COR-L47 (cell line): ENCODE measurements around the gene PDE4DIP.
"Not testable (repeated sequence)": the region's sequence is repeated elsewhere in the genome, so short reads cannot be mapped to it uniquely, and the experiment has no call there.

ENCODE experiments used
- DNase-seq: peaks from one replicate; lab custom pipeline; 2025; lab: John Stamatoyannopoulos, UW

The PDE4DIP gene

DNA sequence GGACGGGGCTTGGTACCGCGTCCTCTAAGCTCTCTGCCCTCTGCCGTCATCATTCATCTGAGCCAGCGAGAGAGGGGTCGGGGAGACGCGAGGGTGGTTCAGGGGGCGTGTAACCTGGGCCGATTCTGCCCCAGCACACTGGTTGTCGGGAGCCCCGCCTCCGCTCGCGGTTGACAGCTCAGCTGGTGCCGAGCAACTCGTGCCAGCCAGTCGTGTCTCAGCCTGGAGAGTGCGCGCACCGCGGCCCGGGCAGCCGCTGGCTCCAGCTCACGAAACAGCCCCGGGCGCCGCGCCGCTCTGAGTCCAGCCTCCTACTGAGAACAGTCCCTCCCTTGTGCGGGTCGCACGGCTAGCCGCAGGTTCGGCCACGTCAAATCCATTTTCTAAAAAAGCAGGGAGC, at the start of gene PDE4DIP:
TSS of gene PDE4DIP (plus strand) at position 209 of the 400 bp plus-strand sequence. CDS start 347 bp downstream, outside the sequence.
- DNase-seq, result not testable (repeated sequence)

DNA sequence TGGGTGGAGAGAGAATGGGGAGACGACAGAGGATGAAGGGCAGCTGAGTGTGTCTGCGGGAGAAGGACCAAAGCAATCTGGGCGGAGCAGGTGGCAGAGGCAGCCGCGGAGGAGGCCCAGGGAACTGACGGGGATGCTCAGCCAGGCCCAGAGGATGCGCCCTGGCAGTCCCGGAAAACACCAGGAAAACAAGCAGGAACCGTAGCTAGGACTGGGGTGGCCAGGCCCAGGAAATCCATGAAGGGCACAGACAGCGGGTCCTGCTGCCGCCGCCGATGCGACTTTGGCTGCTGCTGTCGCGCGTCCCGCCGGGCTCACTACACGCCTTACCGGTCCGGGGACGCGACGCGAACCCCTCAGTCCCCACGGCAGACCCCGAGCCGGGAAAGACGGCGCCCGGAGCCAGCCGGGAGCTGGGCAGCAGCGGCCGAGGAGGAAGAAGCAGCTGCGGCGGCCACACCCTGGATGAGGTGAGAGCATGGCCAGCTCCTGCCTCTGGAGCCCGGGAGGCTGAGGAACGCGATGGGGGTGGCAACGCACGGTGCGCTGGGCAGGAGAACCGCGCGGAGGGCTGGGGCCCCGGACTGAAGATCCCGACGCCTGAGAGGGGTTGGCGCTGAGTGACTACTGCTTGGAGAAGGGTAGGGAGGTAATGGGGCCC, 35.8 kb upstream of the PDE4DIP start:
- DNase-seq, result not testable (repeated sequence)

- DNase-seq, result not testable (repeated sequence)
Observed at GRCh38 chr1:148808929-148809283, 35.3 kb upstream of the PDE4DIP start.

- DNase-seq, result not testable (repeated sequence)
Observed at GRCh38 chr1:148822180-148822579, 22.0 kb upstream of the PDE4DIP start.

GRCh38 chr1:148823822-148824221, 20.4 kb upstream of the PDE4DIP start:
- DNase-seq, result not testable (repeated sequence)

DNA sequence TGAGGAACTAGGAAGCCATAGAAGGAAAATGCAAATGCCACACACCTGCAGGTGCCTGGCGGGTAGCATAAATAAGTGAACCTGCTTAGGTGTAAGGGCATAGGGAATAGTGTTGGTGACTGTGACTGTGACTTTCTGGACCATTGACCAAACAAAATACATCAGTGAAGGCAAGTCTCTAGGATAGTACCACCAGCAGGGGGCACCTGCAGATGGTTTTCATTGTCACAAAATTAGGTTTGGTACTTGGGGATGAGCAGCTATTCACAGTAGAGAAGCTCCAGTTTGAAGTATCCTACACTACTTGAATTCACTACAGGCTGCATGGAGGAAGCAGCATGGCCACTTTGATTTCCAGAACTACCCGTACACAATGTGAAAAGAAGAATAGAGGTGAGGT, 19.2 kb upstream of the PDE4DIP start:
- not testable (repeated sequence) for DNase-seq

DNA sequence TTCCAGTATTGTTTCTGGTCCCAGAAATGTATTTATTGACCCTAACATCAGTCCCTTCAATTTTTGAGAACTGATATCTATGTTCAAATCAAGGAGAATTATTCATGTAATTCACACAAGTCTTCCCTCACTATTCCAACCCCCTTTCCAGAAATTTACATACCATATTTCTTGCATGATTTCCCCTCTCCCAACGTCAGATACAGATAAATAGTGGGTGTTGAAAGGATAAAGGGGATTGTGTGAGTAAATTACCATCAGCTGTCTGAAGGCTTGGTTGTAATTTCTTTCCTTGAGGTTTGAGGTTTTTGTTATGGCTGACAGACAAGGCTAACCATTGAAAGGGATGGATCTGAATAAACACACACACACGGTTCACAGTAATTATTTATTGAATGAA, 15.7 kb upstream of the PDE4DIP start:
- DNase-seq, result not testable (repeated sequence)

DNA sequence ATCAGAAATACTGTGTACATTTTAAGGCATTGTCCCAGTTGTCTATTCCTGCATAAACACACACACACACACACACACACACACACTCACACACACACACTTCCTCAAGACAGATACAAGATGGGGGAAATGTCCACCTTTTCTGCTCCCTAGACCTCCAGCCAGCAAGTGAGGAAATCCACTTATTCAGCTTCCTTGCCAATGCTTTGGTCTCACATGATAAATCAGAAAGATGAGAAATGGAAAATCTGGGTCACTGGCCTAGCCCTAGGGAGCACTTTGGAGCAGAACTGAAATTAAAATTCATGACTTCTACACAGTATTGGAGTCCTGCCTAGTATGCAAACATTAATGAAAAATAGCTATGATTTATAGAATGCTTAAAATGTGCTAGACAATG, 15.3 kb upstream of the PDE4DIP start:
- not testable (repeated sequence) for DNase-seq

- DNase-seq, result not testable (repeated sequence)
Observed at GRCh38 chr1:148829365-148829764, 14.9 kb upstream of the PDE4DIP start.

GRCh38 chr1:148841262-148841661, 3.0 kb upstream of the PDE4DIP start:
- not testable (repeated sequence) for DNase-seq

DNA sequence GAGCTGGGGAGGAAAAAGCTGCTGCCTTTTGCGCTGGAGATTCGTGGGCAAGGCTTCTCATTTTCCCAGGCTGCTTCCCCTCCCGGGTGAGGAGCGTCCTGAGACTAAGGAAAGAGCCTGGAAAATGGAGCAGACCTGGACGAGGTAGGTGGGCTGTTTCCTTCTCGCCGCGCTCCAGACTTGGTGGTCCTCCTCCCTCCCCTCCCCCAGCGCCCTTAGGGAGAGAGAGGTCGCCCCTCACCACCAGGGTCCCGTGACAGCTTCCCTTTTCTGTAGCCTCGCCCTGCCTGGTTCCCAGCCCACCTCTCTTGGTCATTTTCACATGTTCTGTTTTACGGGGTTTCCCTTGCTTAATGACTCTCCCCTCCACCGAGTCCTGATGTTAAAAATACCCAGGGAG, 423 bp downstream of the PDE4DIP start:
- not testable (repeated sequence) for DNase-seq

DNA sequence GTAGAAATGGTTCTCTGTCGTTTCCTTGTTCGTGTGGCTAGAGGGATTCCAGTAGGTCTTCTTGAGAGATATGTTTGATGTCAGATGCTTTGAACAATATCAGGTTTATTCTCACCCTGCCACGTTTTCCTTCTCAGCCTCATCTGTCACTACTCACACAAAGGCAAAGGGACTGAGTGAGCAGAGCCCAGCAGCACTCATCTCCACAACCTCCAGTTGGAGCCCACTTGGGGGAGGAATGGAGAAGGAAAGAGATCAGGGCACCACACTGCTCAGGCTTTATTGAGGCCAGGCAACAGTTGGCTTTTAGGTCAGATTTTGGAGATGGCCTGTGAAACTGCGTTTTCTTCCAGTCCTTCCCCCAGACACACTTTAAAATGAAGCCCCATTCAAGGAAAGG, 840 bp downstream of the PDE4DIP start:
- DNase-seq, result not testable (repeated sequence)

- DNase-seq, result not testable (repeated sequence)
Observed at GRCh38 chr1:148850347-148850746, 6.1 kb downstream of the PDE4DIP start.

DNA sequence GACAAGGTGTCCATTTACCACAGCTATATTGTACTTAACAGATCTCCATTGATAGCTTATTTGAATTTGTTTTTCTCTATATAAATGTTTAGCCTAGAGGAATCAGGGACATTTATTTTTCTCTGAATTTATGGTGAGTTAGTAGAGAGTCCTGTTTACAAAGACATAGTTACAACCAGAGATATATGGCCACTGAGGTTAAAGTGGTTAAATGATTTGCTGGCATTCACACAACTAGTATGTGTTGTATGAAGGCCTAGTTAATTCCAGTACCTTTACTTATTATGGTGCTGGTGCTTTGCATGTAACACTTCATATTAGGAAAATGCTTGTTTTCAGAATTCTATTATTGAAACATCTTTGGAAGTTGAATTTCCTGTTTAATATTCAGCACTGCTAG, 6.6 kb downstream of the PDE4DIP start:
- not testable (repeated sequence) for DNase-seq

DNA sequence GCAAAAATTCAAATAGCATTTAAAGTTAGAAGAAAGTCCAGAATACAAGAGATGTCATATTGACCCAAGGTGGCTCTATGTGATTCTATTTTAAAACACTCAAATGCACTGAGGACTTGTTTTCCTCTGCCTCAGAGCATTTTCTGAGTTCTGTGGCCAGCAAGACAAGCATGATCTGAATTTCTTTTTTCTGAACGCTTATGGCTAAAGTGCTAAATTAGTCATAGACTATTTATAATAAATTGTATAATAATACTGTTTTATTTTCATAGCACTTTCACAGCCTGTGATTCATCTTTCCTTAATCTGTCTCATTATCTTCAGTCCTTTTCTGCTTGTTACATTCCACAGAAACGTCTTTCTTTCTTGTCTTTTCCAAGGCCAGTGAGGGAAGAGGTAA, 7.5 kb downstream of the PDE4DIP start:
- not testable (repeated sequence) for DNase-seq

GRCh38 chr1:148853363-148853762, 9.1 kb downstream of the PDE4DIP start:
- not testable (repeated sequence) for DNase-seq

DNA sequence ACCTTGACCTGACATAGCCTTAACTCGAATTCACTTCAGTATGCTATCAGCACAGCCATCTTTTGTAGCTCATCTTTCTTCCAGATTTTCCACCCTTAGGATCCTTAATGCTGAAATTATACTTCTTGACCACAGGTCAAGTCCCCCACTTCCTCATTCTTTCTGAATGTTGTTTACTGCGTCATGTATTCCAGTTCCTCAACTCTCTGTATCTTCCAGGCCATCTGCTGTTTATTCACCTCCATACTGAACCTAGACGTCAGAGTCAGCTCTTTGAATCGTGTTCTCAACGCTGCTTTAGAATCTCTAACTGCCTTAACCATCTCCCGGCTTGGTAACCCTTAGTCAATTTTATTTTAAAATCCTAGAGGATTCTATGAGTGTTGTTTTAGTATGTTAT, 9.8 kb downstream of the PDE4DIP start:
- not testable (repeated sequence) for DNase-seq

- DNase-seq, result not testable (repeated sequence)
Observed at GRCh38 chr1:148855367-148855766, 11.1 kb downstream of the PDE4DIP start.

GRCh38 chr1:148860049-148860448, 15.8 kb downstream of the PDE4DIP start:
- not testable (repeated sequence) for DNase-seq

GRCh38 chr1:148860579-148861259, 16.5 kb downstream of the PDE4DIP start:
- not testable (repeated sequence) for DNase-seq

GRCh38 chr1:148862590-148862989, 18.4 kb downstream of the PDE4DIP start:
- not testable (repeated sequence) for DNase-seq

DNA sequence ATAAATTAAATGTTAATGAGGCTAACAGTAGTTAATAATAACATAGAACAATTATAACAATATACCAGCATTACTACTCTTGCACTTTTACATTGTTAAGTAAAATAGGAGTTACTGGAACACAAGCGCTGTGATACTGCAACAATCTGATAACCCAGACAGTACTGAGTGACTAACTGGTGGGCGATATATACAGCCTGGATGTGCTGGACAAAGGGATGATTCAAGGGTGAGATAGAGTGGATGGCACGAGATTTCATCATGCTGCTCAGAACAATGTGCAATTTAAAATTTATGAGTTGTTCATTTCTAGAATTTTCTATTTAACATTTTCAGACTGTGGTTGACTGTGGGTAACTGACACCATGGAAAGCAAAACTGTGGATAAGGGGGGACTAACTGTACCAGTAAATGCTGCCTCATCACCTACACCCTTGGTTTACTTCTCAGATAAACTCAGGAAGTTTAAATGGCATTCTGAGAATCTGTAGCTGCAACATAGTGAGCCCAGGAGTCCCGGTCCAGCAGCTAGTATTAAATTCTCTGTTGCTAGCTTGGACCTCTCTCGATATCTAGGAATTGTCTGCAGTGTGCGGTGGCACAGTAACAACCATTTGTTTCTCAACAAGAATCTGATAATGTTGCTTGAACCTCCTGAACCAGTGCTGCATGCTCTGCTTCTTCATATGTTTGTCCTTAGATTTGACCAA, 24.9 kb downstream of the PDE4DIP start:
- not testable (repeated sequence) for DNase-seq

DNA sequence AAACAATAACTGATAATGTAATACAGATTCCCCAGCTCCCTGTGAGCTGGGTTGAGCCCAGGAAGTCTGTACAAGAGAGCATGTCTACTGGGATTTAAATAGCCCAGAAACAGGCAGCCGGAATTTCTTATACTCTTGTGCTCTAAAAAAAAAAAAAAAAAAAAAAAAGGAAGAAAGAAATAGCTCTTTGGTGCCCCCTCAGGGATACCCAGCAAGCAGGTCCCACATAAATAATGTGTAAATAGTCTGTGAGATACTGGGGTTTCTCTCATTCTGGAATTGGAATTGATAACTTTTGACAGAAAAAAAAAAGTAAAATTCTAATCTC, 25.4 kb downstream of the PDE4DIP start:
- DNase-seq, result not testable (repeated sequence)
